ENCODE results near the gene UBE2I. TPM values are rescaled to one million over a fixed set of nuclear protein-coding genes. Genes with fewer than 3 reads are reported as not detected.
"Not testable (repeated sequence)": the region's sequence is repeated elsewhere in the genome, so short reads cannot be mapped to it uniquely, and the experiment has no call there.

Gene UBE2I
- total RNA-seq, 4 donors from 2014 or later, result 72.0 to 165 (median 107) TPM

DNA sequence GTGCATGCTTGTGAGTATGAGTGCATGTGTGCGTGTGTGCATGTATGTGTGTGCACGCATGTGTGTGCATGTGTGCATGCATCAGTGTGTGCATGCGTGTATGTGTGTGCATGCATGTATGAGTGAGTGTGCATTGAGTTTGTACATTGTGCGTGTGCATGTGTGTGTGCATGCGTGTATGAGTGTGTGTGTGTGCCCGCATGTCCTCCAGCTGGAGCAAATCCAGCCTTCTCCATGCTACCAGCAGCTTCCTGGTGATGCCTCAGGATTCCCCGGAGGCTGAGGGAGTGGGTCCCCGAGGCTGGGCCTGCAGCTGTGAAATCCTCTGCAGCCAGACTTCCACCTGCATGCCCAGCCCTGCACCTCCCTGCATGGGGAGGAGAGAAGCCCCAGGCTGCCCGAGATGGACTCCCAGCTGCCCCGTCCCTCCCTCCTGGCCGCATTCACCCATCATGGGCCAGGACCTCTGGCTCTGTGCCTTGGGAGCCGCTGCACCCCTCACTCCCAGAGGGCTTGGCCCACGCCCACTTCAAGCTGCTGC is 44.3 kb upstream of the UBE2I start:
- 60% methylated on average over 10 of the region's 13 CpGs for WGBS
- no peaks in the 10 kb centered on the region for H3K9me3 ChIP-seq
- H3K27ac ChIP-seq, result no peak overlapping the region
- H3K4me1 ChIP-seq, result no peaks in the 10 kb centered on the region
- peaks cover 54% of the 10 kb centered on the region for H3K27me3 ChIP-seq
- H3K4me3 ChIP-seq, result no peak overlapping the region
- TF ChIP-seq POLR2AphosphoS5 (IDR thresholded peaks at IDR 0.05) (no peak), POLR2A (IDR thresholded peaks at IDR 0.05) (no peak), EP300 (IDR thresholded peaks at IDR 0.05) (no peak)
- TF ChIP-seq, protein P1, sequence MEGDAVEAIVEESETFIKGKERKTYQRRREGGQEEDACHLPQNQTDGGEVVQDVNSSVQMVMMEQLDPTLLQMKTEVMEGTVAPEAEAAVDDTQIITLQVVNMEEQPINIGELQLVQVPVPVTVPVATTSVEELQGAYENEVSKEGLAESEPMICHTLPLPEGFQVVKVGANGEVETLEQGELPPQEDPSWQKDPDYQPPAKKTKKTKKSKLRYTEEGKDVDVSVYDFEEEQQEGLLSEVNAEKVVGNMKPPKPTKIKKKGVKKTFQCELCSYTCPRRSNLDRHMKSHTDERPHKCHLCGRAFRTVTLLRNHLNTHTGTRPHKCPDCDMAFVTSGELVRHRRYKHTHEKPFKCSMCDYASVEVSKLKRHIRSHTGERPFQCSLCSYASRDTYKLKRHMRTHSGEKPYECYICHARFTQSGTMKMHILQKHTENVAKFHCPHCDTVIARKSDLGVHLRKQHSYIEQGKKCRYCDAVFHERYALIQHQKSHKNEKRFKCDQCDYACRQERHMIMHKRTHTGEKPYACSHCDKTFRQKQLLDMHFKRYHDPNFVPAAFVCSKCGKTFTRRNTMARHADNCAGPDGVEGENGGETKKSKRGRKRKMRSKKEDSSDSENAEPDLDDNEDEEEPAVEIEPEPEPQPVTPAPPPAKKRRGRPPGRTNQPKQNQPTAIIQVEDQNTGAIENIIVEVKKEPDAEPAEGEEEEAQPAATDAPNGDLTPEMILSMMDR (IDR thresholded peaks at IDR 0.05), result no peak
- H3K36me3 ChIP-seq, result no peaks in the 10 kb centered on the region
- DNase-seq (ENCODE audit: low spot score in 2 of 2), result peak in 1 of 2 donors; percentile 55

DNA sequence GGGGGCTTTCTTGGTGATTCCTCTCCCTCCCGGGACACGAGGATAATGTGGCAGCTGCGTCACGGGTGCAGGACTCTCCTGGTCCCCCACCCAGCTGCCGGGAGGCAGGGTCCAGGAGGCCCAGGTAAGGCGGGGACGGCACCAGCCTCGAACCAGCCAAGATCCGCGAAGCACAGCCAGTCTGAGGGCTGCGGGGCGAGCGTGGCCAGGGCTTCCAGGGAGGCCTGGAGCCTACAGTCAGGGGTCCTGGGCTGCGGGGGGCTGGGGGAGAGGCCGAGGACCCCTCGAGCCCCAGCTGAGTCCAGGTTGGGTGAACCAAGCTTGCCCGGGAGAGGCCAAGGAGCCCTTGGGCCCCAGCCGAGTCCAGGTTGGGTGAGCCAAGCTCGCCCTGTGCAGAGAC is 43.6 kb upstream of the UBE2I start:
- H3K27ac ChIP-seq, result no peak overlapping the region
- H3K4me3 ChIP-seq, result no peak overlapping the region
- DNase-seq (ENCODE audit: low spot score in 2 of 2), result peak in 1 of 2 donors; percentile 40
- H3K36me3 ChIP-seq, result no peaks in the 10 kb centered on the region
- H3K4me1 ChIP-seq, result no peaks in the 10 kb centered on the region
- no peaks in the 10 kb centered on the region for H3K9me3 ChIP-seq
- peaks cover 47% of the 10 kb centered on the region for H3K27me3 ChIP-seq
- 77% methylated on average over 4 of the region's 19 CpGs for WGBS
- TF ChIP-seq POLR2AphosphoS5 (IDR thresholded peaks at IDR 0.05) (no peak), EP300 (IDR thresholded peaks at IDR 0.05) (no peak), POLR2A (IDR thresholded peaks at IDR 0.05) (no peak)
- TF ChIP-seq, protein P1 (IDR thresholded peaks at IDR 0.05), result no peak

DNA sequence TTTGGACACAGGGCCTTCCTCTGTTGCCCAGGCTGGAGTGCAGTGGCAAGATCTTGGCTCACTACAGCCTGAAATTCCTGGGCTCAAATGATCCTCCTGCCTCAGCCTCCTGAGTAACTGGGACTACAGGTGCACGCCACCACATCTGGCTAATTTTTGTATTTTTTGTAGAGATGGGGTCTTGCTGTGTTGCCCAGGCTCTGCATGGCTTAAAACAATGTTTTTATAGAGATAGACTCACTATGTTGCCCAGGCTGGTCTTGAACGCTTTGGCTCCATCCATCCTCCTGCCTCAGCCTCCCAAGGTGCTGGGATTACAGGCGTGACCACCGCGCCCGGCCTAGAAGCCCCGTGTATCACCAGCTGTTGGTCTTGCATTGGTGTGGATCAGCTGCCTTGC is 40.0 kb upstream of the UBE2I start:
- not testable (repeated sequence) for H3K27ac ChIP-seq, H3K9me3 ChIP-seq, H3K4me1 ChIP-seq, H3K36me3 ChIP-seq, H3K4me3 ChIP-seq
- peaks cover 33% of the 10 kb centered on the region for H3K27me3 ChIP-seq
- peak in 1 of 2 donors; percentile 37 for DNase-seq (ENCODE audit: low spot score in 2 of 2)
- 98% methylated on average over 7 of the region's 7 CpGs for WGBS

DNA sequence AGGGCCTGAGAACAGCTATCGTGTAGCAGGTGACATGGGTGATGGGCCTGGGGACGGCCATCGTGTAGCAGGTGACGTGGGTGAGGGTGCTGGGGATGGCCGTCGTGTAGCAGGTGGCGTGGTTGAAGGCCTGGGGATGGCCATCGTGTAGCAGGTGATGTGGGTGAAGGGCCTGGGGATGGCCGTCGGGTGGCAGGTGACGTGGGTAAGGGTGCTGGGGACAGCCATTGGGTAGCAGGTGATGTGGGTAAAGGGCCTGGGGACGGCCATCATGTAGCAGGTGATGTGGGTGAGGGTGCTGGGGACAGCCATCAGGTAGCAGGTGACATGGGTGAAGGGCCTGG is 38.1 kb upstream of the UBE2I start:
- Histone ChIP-seq H3K27me3 (peaks cover 44% of the 10 kb centered on the region), H3K4me3 (no peak overlapping the region), H3K27ac (no peak overlapping the region), H3K36me3 (no peaks in the 10 kb centered on the region), H3K9me3 (no peaks in the 10 kb centered on the region), H3K4me1 (no peaks in the 10 kb centered on the region)
- DNase-seq (ENCODE audit: low spot score in 2 of 2), result peak in 1 of 2 donors; percentile 63
- 73% methylated on average over 7 of the region's 12 CpGs for WGBS
- no peak for TF ChIP-seq POLR2A (IDR thresholded peaks at IDR 0.05)
- no peak for TF ChIP-seq POLR2AphosphoS5 (IDR thresholded peaks at IDR 0.05)
- no peak for TF ChIP-seq EP300 (IDR thresholded peaks at IDR 0.05)
- TF ChIP-seq, protein P1 (IDR thresholded peaks at IDR 0.05), result no peak

DNA sequence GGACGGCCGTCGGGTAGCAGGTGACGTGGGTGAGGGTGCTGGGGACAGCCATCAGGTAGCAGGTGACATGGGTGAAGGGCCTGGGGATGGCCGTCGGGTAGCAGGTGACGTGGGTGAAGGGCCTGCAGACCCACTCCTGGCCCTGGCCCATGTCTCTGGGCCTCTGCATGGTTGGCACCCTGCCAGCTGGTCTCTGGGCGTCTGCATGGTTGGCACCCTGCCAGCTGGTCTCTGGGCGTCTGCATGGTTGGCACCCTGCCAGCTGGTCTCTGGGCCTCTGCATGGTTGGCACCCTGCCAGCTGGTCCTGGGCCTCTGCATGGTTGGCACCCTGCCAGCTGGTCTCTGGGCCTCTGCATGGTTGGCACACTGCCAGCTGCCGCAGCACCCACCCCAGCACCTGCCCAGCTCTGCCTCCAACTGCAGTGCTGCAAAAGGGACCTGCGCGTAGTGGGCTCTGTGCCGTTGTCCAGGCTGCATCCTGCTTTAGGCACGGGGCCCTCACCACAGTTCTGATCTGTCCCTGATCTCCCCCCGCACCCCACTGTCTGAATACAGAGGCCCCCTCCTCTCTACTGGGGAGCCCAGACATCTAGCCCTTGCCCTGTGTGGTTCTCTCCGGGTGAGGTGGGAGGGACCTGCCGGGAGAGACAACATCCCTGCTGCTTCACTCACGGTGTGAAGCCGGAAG is 37.6 kb upstream of the UBE2I start:
- not testable (repeated sequence) for H3K4me3 ChIP-seq, H3K27ac ChIP-seq, H3K4me1 ChIP-seq, H3K9me3 ChIP-seq, H3K36me3 ChIP-seq
- H3K27me3 ChIP-seq, result peaks cover 45% of the 10 kb centered on the region
- 28% methylated on average over 12 of the region's 19 CpGs for WGBS
- DNase-seq (ENCODE audit: low spot score in 2 of 2), result peak in 1 of 2 donors; percentile 67

DNA sequence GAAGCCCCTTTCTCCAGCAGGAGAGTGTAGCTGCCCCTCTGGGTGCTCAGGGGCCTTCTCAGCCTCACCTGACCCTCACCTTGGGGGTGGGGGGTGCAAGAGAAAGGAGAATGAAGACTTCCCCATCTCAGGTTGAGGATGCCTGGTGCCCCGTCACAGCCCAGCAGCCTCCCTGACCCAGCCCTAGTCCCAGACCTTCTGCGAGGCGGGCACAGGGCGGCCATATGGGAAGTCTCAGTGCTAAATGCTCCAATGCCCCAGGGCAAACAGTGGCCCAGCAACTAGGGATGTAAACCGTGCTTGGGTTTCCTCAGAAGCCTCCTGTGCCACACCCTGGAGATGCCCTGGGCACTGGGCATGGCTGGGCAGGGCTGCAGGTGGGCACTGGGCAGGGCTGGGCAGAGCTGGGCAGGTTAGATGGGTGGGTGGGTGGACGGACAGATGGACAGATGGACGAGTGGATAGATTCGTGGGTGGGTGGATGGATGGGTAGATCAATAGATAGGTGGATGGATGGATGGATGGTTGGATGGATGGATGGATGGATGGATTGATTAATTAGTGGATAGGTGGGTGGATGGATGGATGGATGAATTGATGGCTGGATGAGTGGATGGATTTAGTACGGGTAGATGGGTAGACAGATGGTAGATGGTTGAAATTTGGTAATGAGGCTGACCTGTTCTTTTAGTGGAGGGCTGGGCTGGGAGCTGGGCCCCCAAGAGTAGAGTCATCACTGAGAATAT is 36.8 kb upstream of the UBE2I start:
- Histone ChIP-seq H3K4me1 (no peaks in the 10 kb centered on the region), H3K4me3 (no peak overlapping the region), H3K36me3 (no peaks in the 10 kb centered on the region), H3K27me3 (peaks cover 49% of the 10 kb centered on the region), H3K9me3 (no peaks in the 10 kb centered on the region), H3K27ac (no peak overlapping the region)
- peak in 1 of 2 donors; percentile 51 for DNase-seq (ENCODE audit: low spot score in 2 of 2)
- 55% methylated on average over 6 of the region's 9 CpGs for WGBS
- TF ChIP-seq POLR2AphosphoS5 (IDR thresholded peaks at IDR 0.05), result no peak
- TF ChIP-seq POLR2A (IDR thresholded peaks at IDR 0.05), result no peak
- no peak for TF ChIP-seq EP300 (IDR thresholded peaks at IDR 0.05)
- TF ChIP-seq, protein P1 (IDR thresholded peaks at IDR 0.05), result no peak
